GM23338 (cell line): ENCODE results near the gene ZFP62. TPM values are rescaled to one million over a fixed set of nuclear protein-coding genes. Genes with fewer than 3 reads are reported as not detected.

ENCODE experiments used
- ATAC-seq: fragments of 200-7000 bp; cut with Tn5 transposase; 3 replicates; pipeline ENCODE4 v1.9.1; 2020
- DNase-seq: peaks from one replicate; pipeline ENCODE4 v3.0.0-alpha.2; 2015; ENCODE audit warnings: low spot score
- H2AFZ ChIP-seq: fragments of 200-600 bp; sonication (generic); 2 replicates; pipeline ENCODE4 v1.8.0; 2016; ENCODE audit warnings: antibody characterized with exemption, mild to moderate bottlenecking, moderate library complexity
- H3F3A ChIP-seq: fragments of 200-600 bp; sonication (generic); replicated peaks from 2 replicates; pipeline ENCODE4 v1.8.0; 2017; ENCODE audit warnings: antibody characterized with exemption, mixed run types, low read depth
- H3K27ac ChIP-seq: fragments of 200-600 bp; sonication (generic); 2 replicates; pipeline ENCODE4 v1.6.1; 2016; ENCODE audit warnings: low read depth
- H3K27me3 ChIP-seq: fragments of 200-600 bp; sonication (generic); 2 replicates; pipeline ENCODE4 v1.8.0; 2016; ENCODE audit warnings: mild to moderate bottlenecking, mixed run types, moderate library complexity; ENCODE audit not compliant: insufficient read depth
- H3K36me3 ChIP-seq: fragments of 200-600 bp; sonication (generic); 2 replicates; pipeline ENCODE4 v1.8.0; 2016; ENCODE audit warnings: mild to moderate bottlenecking; ENCODE audit not compliant: insufficient read depth
- H3K4me1 ChIP-seq: fragments of 200-600 bp; sonication (generic); 2 replicates; pipeline ENCODE4 v1.8.0; 2016; ENCODE audit warnings: mild to moderate bottlenecking, moderate library complexity; ENCODE audit not compliant: insufficient read depth
- H3K4me2 ChIP-seq: fragments of 200-600 bp; sonication (generic); 2 replicates; pipeline ENCODE4 v1.7.1; 2017; ENCODE audit warnings: mixed run types
- H3K4me3 ChIP-seq: fragments of 200-600 bp; sonication (generic); 2 replicates; pipeline ENCODE4 v1.6.1; 2016; ENCODE audit warnings: mixed run types
- H3K79me2 ChIP-seq: fragments of 200-600 bp; sonication (generic); replicated peaks from 2 replicates; pipeline ENCODE4 v1.8.0; 2017; ENCODE audit warnings: mild to moderate bottlenecking; ENCODE audit not compliant: insufficient read depth
- H3K9me2 ChIP-seq: fragments of 200-600 bp; sonication (generic); 2 replicates; pipeline ENCODE4 v1.8.0; 2017; ENCODE audit not compliant: insufficient read depth
- H4K20me1 ChIP-seq: fragments of 200-600 bp; sonication (generic); replicated peaks from 2 replicates; pipeline ENCODE4 v1.8.0; 2017; ENCODE audit warnings: mild to moderate bottlenecking; ENCODE audit not compliant: insufficient read depth
- H3K27ac Mint-ChIP-seq: 2 replicates; pipeline ENCODE4 v1.8.0; 2020; ENCODE audit warnings: inconsistent platforms, mild to moderate bottlenecking, moderate library complexity, mixed read lengths
- H3K27me3 Mint-ChIP-seq: 3 replicates; pipeline ENCODE4 v1.8.0; 2022; ENCODE audit warnings: low read depth, mild to moderate bottlenecking, moderate library complexity, mixed read lengths, inconsistent platforms; ENCODE audit not compliant: insufficient read depth, poor library complexity
- H3K36me3 Mint-ChIP-seq: 3 replicates; pipeline ENCODE4 v1.8.0; 2021; ENCODE audit warnings: low read depth, mild to moderate bottlenecking, inconsistent platforms, moderate library complexity, mixed read lengths
- H3K4me1 Mint-ChIP-seq: 3 replicates; pipeline ENCODE4 v1.8.0; 2020; ENCODE audit warnings: mild to moderate bottlenecking, inconsistent platforms, mixed read lengths
- H3K4me3 Mint-ChIP-seq: 3 replicates; pipeline ENCODE4 v1.8.0; 2021; ENCODE audit warnings: moderate library complexity, mild to moderate bottlenecking, inconsistent platforms, mixed read lengths
- H3K9me3 Mint-ChIP-seq: 3 replicates; pipeline ENCODE4 v1.8.0; 2020; ENCODE audit warnings: moderate library complexity, mild to moderate bottlenecking, inconsistent platforms, mixed read lengths
- CREB1 ChIP-seq: fragments of 250-450 bp; sonication (Bioruptor Pico); IDR thresholded peaks from 2 replicates; pipeline ENCODE4 v1.5.0; 2020; ENCODE audit warnings: low read depth, mild to moderate bottlenecking, moderate library complexity
- ETS1 ChIP-seq: IDR thresholded peaks from 2 replicates; pipeline ENCODE4 v1.6.1; 2016; ENCODE audit warnings: antibody characterized with exemption
- EZH2 ChIP-seq: fragments of 200-600 bp; sonication (generic); IDR thresholded peaks from one replicate; pipeline ENCODE4 v1.8.0; 2017; ENCODE audit warnings: antibody characterized with exemption, mild to moderate bottlenecking, low read depth; ENCODE audit not compliant: unreplicated experiment
- EZH2phosphoT487 ChIP-seq: fragments of 200-600 bp; sonication (generic); IDR thresholded peaks from one replicate; pipeline ENCODE4 v1.8.1; 2018; ENCODE audit warnings: antibody characterized with exemption; ENCODE audit not compliant: unreplicated experiment
- JUNB ChIP-seq: IDR thresholded peaks from one replicate; pipeline ENCODE4 v1.6.1; 2016; ENCODE audit warnings: antibody characterized with exemption; ENCODE audit not compliant: unreplicated experiment
- NANOG ChIP-seq: IDR thresholded peaks from 2 replicates; pipeline ENCODE4 v1.6.1; 2016; ENCODE audit warnings: antibody characterized with exemption, borderline replicate concordance
- POLR2AphosphoS5 ChIP-seq: IDR thresholded peaks from 2 replicates; pipeline ENCODE4 v1.6.1; 2016; ENCODE audit warnings: antibody characterized with exemption, low read depth
- STAT1 ChIP-seq: IDR thresholded peaks from one replicate; pipeline ENCODE4 v1.6.1; 2016; ENCODE audit warnings: antibody characterized with exemption; ENCODE audit not compliant: unreplicated experiment
- ZNF114 ChIP-seq: fragments of 250-450 bp; sonication (Bioruptor Pico); IDR thresholded peaks from 2 replicates; pipeline ENCODE4 v1.5.0; 2020; ENCODE audit warnings: mild to moderate bottlenecking, moderate library complexity
- ZNF331 ChIP-seq: fragments of 250-450 bp; sonication (Bioruptor Pico); IDR thresholded peaks from 2 replicates; pipeline ENCODE4 v1.5.0; 2020; ENCODE audit warnings: low read depth, mild to moderate bottlenecking, moderate library complexity
- polyA plus RNA-seq: library from polyadenylated mRNA; unstranded; fragments of >200 nt; fragmentation: Nextera tagmentation; extraction: Ambion mirVana; gene quantifications from 2 replicates; pipeline ENCODE4 v1.2.1, GENCODE V29; 2016
- total RNA-seq: library from RNA; depleted of rRNA; stranded (reverse); fragments of >200 nt; shearing (Covaris generic); gene quantifications from 2 replicates; pipeline ENCODE4 v1.2.3, GENCODE V29; 2014
- TF ChIP-seq, protein P1 (sequence below): fragments of 250-450 bp; sonication (Bioruptor Pico); IDR thresholded peaks from 2 replicates; pipeline ENCODE4 v1.5.0; 2020; ENCODE audit warnings: mild to moderate bottlenecking, moderate library complexity
- TF ChIP-seq, protein P2 (sequence below), 2 experiments: fragments of 200-600 bp in 1 of 2; sonication (generic) in 1 of 2; conservative IDR thresholded peaks; 2 replicates each; pipeline versions ENCODE4 v1.5.1 to v1.6.1; 2016 to 2017; ENCODE audit warnings: antibody characterized with exemption in 2 of 2, low read depth in 2 of 2, mild to moderate bottlenecking in 2 of 2, moderate library complexity in 1 of 2
- TF ChIP-seq, protein P3 (sequence below): IDR thresholded peaks from one replicate; pipeline ENCODE4 v1.6.1; 2018; ENCODE audit warnings: antibody characterized with exemption; ENCODE audit not compliant: unreplicated experiment

Gene ZFP62
- total and polyA plus RNA-seq, 2 experiments from 2014 or later = 32.9 to 33.2 TPM

GRCh38 chr5:180852495-180852894 is 8.6 kb downstream of the ZFP62 start:
- no peak overlapping the region for H3K4me3 Mint-ChIP-seq
- no peak overlapping the region for H3K4me2 ChIP-seq
- H3K4me1 Mint-ChIP-seq = peaks cover 5% of the 10 kb centered on the region; the same call in 2 of the 3 replicates
- peaks cover 58% of the 10 kb centered on the region for H3K9me3 Mint-ChIP-seq
- ATAC-seq (no peak), DNase-seq (no peak)
- no peak overlapping the region for H2AFZ ChIP-seq
- H3K36me3 ChIP-seq = peaks cover 50% of the 10 kb centered on the region
- H3F3A ChIP-seq = no peaks in the 10 kb centered on the region; the same call in 1 of the 2 replicates
- H3K4me3 ChIP-seq = no peak overlapping the region
- TF ChIP-seq ZNF331 (CRISPR knock-in tag) (no peak), EZH2 (no peak), CREB1 (no peak), STAT1 (no peak), NANOG (no peak), POLR2AphosphoS5 (no peak), ETS1 (no peak), ZNF114 (no peak), EZH2phosphoT487 (no peak), JUNB (no peak)
- TF ChIP-seq, protein P1, sequence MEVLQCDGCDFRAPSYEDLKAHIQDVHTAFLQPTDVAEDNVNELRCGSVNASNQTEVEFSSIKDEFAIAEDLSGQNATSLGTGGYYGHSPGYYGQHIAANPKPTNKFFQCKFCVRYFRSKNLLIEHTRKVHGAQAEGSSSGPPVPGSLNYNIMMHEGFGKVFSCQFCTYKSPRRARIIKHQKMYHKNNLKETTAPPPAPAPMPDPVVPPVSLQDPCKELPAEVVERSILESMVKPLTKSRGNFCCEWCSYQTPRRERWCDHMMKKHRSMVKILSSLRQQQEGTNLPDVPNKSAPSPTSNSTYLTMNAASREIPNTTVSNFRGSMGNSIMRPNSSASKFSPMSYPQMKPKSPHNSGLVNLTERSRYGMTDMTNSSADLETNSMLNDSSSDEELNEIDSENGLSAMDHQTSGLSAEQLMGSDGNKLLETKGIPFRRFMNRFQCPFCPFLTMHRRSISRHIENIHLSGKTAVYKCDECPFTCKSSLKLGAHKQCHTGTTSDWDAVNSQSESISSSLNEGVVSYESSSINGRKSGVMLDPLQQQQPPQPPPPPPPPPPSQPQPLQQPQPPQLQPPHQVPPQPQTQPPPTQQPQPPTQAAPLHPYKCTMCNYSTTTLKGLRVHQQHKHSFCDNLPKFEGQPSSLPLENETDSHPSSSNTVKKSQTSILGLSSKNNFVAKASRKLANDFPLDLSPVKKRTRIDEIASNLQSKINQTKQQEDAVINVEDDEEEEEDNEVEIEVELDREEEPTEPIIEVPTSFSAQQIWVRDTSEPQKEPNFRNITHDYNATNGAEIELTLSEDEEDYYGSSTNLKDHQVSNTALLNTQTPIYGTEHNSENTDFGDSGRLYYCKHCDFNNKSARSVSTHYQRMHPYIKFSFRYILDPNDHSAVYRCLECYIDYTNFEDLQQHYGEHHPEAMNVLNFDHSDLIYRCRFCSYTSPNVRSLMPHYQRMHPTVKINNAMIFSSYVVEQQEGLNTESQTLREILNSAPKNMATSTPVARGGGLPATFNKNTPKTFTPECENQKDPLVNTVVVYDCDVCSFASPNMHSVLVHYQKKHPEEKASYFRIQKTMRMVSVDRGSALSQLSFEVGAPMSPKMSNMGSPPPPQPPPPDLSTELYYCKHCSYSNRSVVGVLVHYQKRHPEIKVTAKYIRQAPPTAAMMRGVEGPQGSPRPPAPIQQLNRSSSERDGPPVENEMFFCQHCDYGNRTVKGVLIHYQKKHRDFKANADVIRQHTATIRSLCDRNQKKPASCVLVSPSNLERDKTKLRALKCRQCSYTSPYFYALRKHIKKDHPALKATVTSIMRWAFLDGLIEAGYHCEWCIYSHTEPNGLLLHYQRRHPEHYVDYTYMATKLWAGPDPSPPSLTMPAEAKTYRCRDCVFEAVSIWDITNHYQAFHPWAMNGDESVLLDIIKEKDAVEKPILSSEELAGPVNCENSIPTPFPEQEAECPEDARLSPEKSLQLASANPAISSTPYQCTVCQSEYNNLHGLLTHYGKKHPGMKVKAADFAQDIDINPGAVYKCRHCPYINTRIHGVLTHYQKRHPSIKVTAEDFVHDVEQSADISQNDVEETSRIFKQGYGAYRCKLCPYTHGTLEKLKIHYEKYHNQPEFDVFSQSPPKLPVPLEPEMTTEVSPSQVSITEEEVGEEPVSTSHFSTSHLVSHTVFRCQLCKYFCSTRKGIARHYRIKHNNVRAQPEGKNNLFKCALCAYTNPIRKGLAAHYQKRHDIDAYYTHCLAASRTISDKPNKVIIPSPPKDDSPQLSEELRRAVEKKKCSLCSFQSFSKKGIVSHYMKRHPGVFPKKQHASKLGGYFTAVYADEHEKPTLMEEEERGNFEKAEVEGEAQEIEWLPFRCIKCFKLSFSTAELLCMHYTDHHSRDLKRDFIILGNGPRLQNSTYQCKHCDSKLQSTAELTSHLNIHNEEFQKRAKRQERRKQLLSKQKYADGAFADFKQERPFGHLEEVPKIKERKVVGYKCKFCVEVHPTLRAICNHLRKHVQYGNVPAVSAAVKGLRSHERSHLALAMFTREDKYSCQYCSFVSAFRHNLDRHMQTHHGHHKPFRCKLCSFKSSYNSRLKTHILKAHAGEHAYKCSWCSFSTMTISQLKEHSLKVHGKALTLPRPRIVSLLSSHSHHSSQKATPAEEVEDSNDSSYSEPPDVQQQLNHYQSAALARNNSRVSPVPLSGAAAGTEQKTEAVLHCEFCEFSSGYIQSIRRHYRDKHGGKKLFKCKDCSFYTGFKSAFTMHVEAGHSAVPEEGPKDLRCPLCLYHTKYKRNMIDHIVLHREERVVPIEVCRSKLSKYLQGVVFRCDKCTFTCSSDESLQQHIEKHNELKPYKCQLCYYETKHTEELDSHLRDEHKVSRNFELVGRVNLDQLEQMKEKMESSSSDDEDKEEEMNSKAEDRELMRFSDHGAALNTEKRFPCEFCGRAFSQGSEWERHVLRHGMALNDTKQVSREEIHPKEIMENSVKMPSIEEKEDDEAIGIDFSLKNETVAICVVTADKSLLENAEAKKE (CRISPR knock-in tag) = no peak
- TF ChIP-seq, protein P2, sequence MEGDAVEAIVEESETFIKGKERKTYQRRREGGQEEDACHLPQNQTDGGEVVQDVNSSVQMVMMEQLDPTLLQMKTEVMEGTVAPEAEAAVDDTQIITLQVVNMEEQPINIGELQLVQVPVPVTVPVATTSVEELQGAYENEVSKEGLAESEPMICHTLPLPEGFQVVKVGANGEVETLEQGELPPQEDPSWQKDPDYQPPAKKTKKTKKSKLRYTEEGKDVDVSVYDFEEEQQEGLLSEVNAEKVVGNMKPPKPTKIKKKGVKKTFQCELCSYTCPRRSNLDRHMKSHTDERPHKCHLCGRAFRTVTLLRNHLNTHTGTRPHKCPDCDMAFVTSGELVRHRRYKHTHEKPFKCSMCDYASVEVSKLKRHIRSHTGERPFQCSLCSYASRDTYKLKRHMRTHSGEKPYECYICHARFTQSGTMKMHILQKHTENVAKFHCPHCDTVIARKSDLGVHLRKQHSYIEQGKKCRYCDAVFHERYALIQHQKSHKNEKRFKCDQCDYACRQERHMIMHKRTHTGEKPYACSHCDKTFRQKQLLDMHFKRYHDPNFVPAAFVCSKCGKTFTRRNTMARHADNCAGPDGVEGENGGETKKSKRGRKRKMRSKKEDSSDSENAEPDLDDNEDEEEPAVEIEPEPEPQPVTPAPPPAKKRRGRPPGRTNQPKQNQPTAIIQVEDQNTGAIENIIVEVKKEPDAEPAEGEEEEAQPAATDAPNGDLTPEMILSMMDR (conservative IDR thresholded peaks at IDR 0.05; ENCODE audit: low read depth in 2 of 2) = no peak
- TF ChIP-seq, protein P3, sequence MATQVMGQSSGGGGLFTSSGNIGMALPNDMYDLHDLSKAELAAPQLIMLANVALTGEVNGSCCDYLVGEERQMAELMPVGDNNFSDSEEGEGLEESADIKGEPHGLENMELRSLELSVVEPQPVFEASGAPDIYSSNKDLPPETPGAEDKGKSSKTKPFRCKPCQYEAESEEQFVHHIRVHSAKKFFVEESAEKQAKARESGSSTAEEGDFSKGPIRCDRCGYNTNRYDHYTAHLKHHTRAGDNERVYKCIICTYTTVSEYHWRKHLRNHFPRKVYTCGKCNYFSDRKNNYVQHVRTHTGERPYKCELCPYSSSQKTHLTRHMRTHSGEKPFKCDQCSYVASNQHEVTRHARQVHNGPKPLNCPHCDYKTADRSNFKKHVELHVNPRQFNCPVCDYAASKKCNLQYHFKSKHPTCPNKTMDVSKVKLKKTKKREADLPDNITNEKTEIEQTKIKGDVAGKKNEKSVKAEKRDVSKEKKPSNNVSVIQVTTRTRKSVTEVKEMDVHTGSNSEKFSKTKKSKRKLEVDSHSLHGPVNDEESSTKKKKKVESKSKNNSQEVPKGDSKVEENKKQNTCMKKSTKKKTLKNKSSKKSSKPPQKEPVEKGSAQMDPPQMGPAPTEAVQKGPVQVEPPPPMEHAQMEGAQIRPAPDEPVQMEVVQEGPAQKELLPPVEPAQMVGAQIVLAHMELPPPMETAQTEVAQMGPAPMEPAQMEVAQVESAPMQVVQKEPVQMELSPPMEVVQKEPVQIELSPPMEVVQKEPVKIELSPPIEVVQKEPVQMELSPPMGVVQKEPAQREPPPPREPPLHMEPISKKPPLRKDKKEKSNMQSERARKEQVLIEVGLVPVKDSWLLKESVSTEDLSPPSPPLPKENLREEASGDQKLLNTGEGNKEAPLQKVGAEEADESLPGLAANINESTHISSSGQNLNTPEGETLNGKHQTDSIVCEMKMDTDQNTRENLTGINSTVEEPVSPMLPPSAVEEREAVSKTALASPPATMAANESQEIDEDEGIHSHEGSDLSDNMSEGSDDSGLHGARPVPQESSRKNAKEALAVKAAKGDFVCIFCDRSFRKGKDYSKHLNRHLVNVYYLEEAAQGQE = no peak
- H3K27me3 Mint-ChIP-seq = peaks cover 7% of the 10 kb centered on the region
- no peaks in the 10 kb centered on the region for H3K4me1 ChIP-seq
- H3K27ac Mint-ChIP-seq = no peak overlapping the region
- H3K9me2 ChIP-seq = peaks cover 4% of the 10 kb centered on the region; the same call in 1 of the 2 replicates
- H4K20me1 ChIP-seq = peaks cover 16% of the 10 kb centered on the region
- H3K79me2 ChIP-seq = peaks cover 26% of the 10 kb centered on the region
- H3K36me3 Mint-ChIP-seq = peaks cover 99% of the 10 kb centered on the region
- peaks cover 4% of the 10 kb centered on the region; the same call in 1 of the 2 replicates for H3K27me3 ChIP-seq
- H3K27ac ChIP-seq = no peak overlapping the region
